HepG2 (cell line): Measurements from ENCODE around the gene ZMYM1. TPM values are rescaled to one million over a fixed set of nuclear protein-coding genes. Genes with fewer than 3 reads are reported as not detected.

Source experiments
- AHR ChIP-seq: IDR thresholded peaks from 2 replicates; pipeline ENCODE4 v1.6.1; 2018; ENCODE audit warnings: missing genetic modification reagents, missing compliant biosample characterization
- ARHGAP35 ChIP-seq: sonication (generic); formaldehyde crosslinking; IDR thresholded peaks from 2 replicates; pipeline ENCODE4 v1.9.0; 2022; ENCODE audit warnings: mild to moderate bottlenecking, inconsistent platforms, moderate library complexity, missing genetic modification reagents, borderline replicate concordance
- BCL6 ChIP-seq: IDR thresholded peaks from 2 replicates; pipeline ENCODE4 v1.6.1; 2016; ENCODE audit warnings: missing genetic modification reagents, missing compliant biosample characterization
- BORCS8-MEF2B ChIP-seq: sonication (generic); formaldehyde crosslinking; IDR thresholded peaks from 2 replicates; pipeline ENCODE4 v1.8.0; 2022; ENCODE audit warnings: mild to moderate bottlenecking, missing genetic modification reagents
- FOXJ3 ChIP-seq: sonication (generic); formaldehyde crosslinking; IDR thresholded peaks from 2 replicates; pipeline ENCODE4 v1.4.0; 2020; ENCODE audit warnings: missing genetic modification reagents, mild to moderate bottlenecking, borderline replicate concordance
- HBP1 ChIP-seq: IDR thresholded peaks from 2 replicates; pipeline ENCODE4 v1.6.1; 2016; ENCODE audit warnings: low read depth, control low read depth
- HIC2 ChIP-seq: sonication (generic); formaldehyde crosslinking; IDR thresholded peaks from 2 replicates; pipeline ENCODE4 v1.9.0; 2022; ENCODE audit warnings: low read depth, missing genetic modification reagents
- HMG20B ChIP-seq: conservative IDR thresholded peaks from 2 replicates; pipeline ENCODE4 v1.6.1; 2016; ENCODE audit warnings: missing genetic modification reagents, missing compliant biosample characterization
- KDM4B ChIP-seq: sonication (generic); formaldehyde crosslinking; IDR thresholded peaks from 2 replicates; pipeline ENCODE4 v1.4.0; 2020; ENCODE audit warnings: missing genetic modification reagents
- MAFK ChIP-seq, 2 experiments: IDR thresholded peaks in 1 of 2; conservative IDR thresholded peaks in 1 of 2; 2 replicates each; pipeline ENCODE4 v1.6.1; 2011; ENCODE audit warnings: improper control_type of control experiment in 2 of 2, low read length in 2 of 2
- MTA3 ChIP-seq: sonication (generic); formaldehyde crosslinking; IDR thresholded peaks from 2 replicates; pipeline ENCODE4 v1.4.0; 2020; ENCODE audit warnings: missing genetic modification reagents
- PAX8 ChIP-seq: sonication (generic); formaldehyde crosslinking; IDR thresholded peaks from 2 replicates; pipeline ENCODE4 v1.8.0; 2022; ENCODE audit warnings: mild to moderate bottlenecking, missing genetic modification reagents, borderline replicate concordance
- PHB2 ChIP-seq: fragments of 450-650 bp; IDR thresholded peaks from 2 replicates; pipeline ENCODE4 v1.6.1; 2018; ENCODE audit not compliant: partially characterized antibody
- POLR2A ChIP-seq, 2 experiments: IDR thresholded peaks; 2 replicates each; pipeline ENCODE4 v1.6.1; 2011; ENCODE audit warnings: low read depth in 2 of 2, low read length in 2 of 2, mild to moderate bottlenecking in 1 of 2, moderate library complexity in 1 of 2; ENCODE audit not compliant: insufficient read depth in 1 of 2
- RFXAP ChIP-seq: sonication (generic); formaldehyde crosslinking; IDR thresholded peaks from 2 replicates; pipeline ENCODE4 v1.4.0; 2020; ENCODE audit warnings: missing genetic modification reagents, borderline replicate concordance
- SRSF9 ChIP-seq: fragments of 200-400 bp; formaldehyde crosslinking; IDR thresholded peaks from 2 replicates; pipeline ENCODE4 v1.6.1; 2018; ENCODE audit warnings: borderline replicate concordance, mild to moderate bottlenecking, low read depth, low read length; ENCODE audit not compliant: insufficient read depth, poor library complexity, severe bottlenecking
- THAP11 ChIP-seq: IDR thresholded peaks from 2 replicates; pipeline ENCODE4 v1.6.1; 2016; ENCODE audit warnings: missing biosample characterization, missing genetic modification reagents
- THYN1 ChIP-seq: sonication (generic); formaldehyde crosslinking; IDR thresholded peaks from 2 replicates; pipeline ENCODE4 v1.8.1; 2023; ENCODE audit warnings: low read depth, mild to moderate bottlenecking, moderate library complexity, missing genetic modification reagents, borderline replicate concordance
- ZFP36L1 ChIP-seq: sonication (generic); formaldehyde crosslinking; IDR thresholded peaks from 2 replicates; pipeline ENCODE4 v1.8.0; 2022; ENCODE audit warnings: mild to moderate bottlenecking, missing genetic modification reagents, moderate library complexity
- ZNF598 ChIP-seq: sonication (generic); formaldehyde crosslinking; IDR thresholded peaks from 2 replicates; pipeline ENCODE4 v1.5.1; 2020; ENCODE audit warnings: mild to moderate bottlenecking, missing genetic modification reagents, borderline replicate concordance
- ZNF615 ChIP-seq: sonication (generic); formaldehyde crosslinking; IDR thresholded peaks from 2 replicates; pipeline ENCODE4 v1.5.0; 2020; ENCODE audit warnings: mild to moderate bottlenecking, missing genetic modification reagents, borderline replicate concordance
- ZNF75D ChIP-seq: sonication (generic); formaldehyde crosslinking; IDR thresholded peaks from 2 replicates; pipeline ENCODE4 v1.8.1; 2023; ENCODE audit warnings: missing genetic modification reagents, mild to moderate bottlenecking, borderline replicate concordance
- ZNF792 ChIP-seq: IDR thresholded peaks from 2 replicates; pipeline ENCODE4 v1.6.1; 2016
- polyA plus RNA-seq, 8 experiments: library from polyadenylated mRNA; depleted of rRNA in 3 of 8; stranded (reverse) in 7 of 8; unstranded in 1 of 8; fragments of >200 nt; fragmentation: Illumina TruSeq in 4 of 8; extraction: Trizol in 4 of 8; gene quantifications; 2 replicates each; pipeline versions ENCODE4 v1.2.1 to v1.2.3, GENCODE V29; 2011 to 2016; ENCODE audit warnings: low read depth in 4 of 8, missing spikeins in 1 of 8, mixed read lengths in 1 of 8; ENCODE audit not compliant: insufficient read depth in 1 of 8
- total RNA-seq, 5 experiments: library from RNA; depleted of rRNA; stranded (reverse); fragments of >200 nt; fragmentation: Illumina TruSeq; extraction: Trizol; gene quantifications; 2 replicates each; pipeline ENCODE4 v1.2.3, GENCODE V29; 2016; ENCODE audit warnings: low read depth in 1 of 5
- TF ChIP-seq, protein P1 (sequence below): sonication (generic); formaldehyde crosslinking; IDR thresholded peaks from 2 replicates; pipeline ENCODE4 v1.5.1; 2020; ENCODE audit warnings: mild to moderate bottlenecking, moderate library complexity, missing genetic modification reagents

The ZMYM1 gene
- total and polyA plus RNA-seq, 2 of the 13 experiments (the other 11 are each of a cell fraction or from before 2014, with no cell fraction given): 10.0 to 16.2 TPM

GRCh38 chr1:35079003-35079930 is at the start of gene ZMYM1 (continued):
- no peak for TF ChIP-seq KDM4B
- TF ChIP-seq POLR2A (IDR thresholded peaks at IDR 0.05; ENCODE audit: insufficient read depth in 1 of 2, low read depth in 2 of 2, low read length in 2 of 2): peak in 1 of 2 experiments; percentile 75
- no peak for TF ChIP-seq HMG20B (CRISPR knock-in tag)
- TF ChIP-seq BORCS8-MEF2B (CRISPR knock-in tag): peak; percentile 75; the same call in 1 of the 2 replicates
- TF ChIP-seq SRSF9: no peak
- no peak for TF ChIP-seq AHR (CRISPR knock-in tag)
- TF ChIP-seq ZNF615: no peak
- TF ChIP-seq, protein P1, sequence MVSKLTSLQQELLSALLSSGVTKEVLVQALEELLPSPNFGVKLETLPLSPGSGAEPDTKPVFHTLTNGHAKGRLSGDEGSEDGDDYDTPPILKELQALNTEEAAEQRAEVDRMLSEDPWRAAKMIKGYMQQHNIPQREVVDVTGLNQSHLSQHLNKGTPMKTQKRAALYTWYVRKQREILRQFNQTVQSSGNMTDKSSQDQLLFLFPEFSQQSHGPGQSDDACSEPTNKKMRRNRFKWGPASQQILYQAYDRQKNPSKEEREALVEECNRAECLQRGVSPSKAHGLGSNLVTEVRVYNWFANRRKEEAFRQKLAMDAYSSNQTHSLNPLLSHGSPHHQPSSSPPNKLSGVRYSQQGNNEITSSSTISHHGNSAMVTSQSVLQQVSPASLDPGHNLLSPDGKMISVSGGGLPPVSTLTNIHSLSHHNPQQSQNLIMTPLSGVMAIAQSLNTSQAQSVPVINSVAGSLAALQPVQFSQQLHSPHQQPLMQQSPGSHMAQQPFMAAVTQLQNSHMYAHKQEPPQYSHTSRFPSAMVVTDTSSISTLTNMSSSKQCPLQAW (CRISPR knock-in tag): peak; percentile 81
- no peak; the same call in 1 of the 2 replicates for TF ChIP-seq ZNF598 (CRISPR knock-in tag)
- TF ChIP-seq MAFK (conservative IDR thresholded peaks at IDR 0.05 in 1 of 2, IDR thresholded peaks at IDR 0.05 in 1 of 2; ENCODE audit: low read length in 2 of 2): no peak
- TF ChIP-seq PAX8 (CRISPR knock-in tag): no peak
- no peak for TF ChIP-seq ZFP36L1
- TF ChIP-seq THYN1 (CRISPR knock-in tag): 0 out of 2 replicates have a peak, but pooled peaks have one; percentile 22
- TF ChIP-seq HIC2 (CRISPR knock-in tag): no peak
- TF ChIP-seq HBP1 (CRISPR knock-in tag): no peak
- TF ChIP-seq ARHGAP35 (CRISPR knock-in tag): peak; percentile 33; the same call in 1 of the 2 replicates
- TF ChIP-seq MTA3: no peak
- TF ChIP-seq RFXAP (CRISPR knock-in tag): no peak
- TF ChIP-seq PHB2: no peak
- no peak for TF ChIP-seq ZNF75D (CRISPR knock-in tag)
- 0 out of 2 replicates have a peak, but pooled peaks have one; percentile 3 for TF ChIP-seq FOXJ3 (CRISPR knock-in tag)
- peak; percentile 73; the same call in 1 of the 2 replicates for TF ChIP-seq THAP11 (CRISPR knock-in tag)
- no peak for TF ChIP-seq BCL6 (CRISPR knock-in tag)
- no peak for TF ChIP-seq ZNF792 (CRISPR knock-in tag)
